ENCODE results near the gene WSCD2.

The WSCD2 gene

DNA sequence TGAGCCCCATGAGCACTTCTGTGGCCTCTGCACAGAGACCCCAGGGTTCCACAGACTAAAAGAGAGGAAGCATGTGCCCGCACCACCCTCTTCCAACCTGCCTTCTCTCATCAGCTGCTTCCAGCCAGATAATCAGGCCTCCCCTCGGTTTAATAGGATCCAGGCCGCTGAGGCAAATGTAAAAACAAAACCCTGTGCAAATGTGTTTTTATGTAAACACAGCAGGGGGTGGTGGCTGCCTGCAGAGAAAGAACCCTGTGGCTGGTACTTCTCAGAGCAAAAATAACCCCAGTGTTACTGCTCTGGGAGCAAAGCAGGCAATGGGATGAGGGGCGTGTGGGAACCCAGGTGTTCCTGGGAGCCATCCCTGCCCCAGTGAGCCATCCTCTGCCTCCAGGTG lies 46.2 kb downstream of the WSCD2 start:
- Mint-ChIP-seq H3K4me3 (no peak overlapping the region), H3K27ac (no peak overlapping the region), H3K36me3 (ENCODE audit: low read depth) (no peaks in the 10 kb centered on the region), H3K4me1 (ENCODE audit: low read depth) (no peaks in the 10 kb centered on the region), H3K9me3 (no peaks in the 10 kb centered on the region), H3K27me3 (ENCODE audit: low read depth) (no peaks in the 10 kb centered on the region)

DNA sequence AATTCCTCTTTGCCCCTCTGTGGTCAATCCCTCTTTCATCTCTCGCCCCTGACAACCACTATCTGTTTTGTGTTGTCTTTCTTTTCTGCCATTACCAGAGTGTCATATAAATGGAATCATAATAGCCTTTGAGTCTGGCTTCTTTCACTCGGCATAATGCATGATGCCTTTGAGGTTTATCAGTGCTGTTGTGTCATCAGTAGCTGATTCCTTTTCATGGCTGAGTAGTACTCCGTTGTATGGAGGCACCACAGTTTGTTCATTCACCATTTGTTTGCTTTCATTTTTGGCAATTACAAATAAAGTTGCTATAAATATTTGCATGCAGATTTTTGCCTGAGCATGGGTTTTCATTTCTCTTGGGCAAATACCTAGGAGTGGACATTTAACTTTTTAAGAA lies 47.2 kb downstream of the WSCD2 start:
- H3K9me3 Mint-ChIP-seq: no peaks in the 10 kb centered on the region
- H3K4me3 Mint-ChIP-seq: no peak overlapping the region
- H3K27me3 Mint-ChIP-seq (ENCODE audit: low read depth): no peaks in the 10 kb centered on the region
- no peaks in the 10 kb centered on the region for H3K4me1 Mint-ChIP-seq (ENCODE audit: low read depth)
- no peaks in the 10 kb centered on the region for H3K36me3 Mint-ChIP-seq (ENCODE audit: low read depth)
- H3K27ac Mint-ChIP-seq: no peak overlapping the region

DNA sequence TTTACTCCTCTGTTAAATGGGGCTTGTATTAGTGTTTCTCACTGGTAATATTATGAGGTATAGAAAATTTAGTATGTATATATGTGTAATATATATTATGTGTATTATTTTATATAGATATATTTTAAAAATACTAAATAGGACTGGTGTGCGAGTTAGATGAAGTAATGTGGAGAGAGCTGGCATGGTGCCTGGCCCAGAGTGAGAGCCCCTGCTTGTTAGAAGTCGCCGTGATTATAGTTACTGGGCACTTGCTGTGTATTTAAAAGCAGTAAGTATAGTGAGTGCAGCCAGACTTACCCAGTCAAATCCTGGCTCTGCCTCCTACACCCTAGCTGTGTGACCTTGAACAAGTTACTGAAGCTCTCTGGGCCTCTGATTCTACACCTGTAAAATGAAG lies 48.0 kb downstream of the WSCD2 start:
- Mint-ChIP-seq H3K27ac (no peak overlapping the region), H3K4me3 (no peak overlapping the region), H3K9me3 (no peaks in the 10 kb centered on the region), H3K27me3 (ENCODE audit: low read depth) (no peaks in the 10 kb centered on the region), H3K36me3 (ENCODE audit: low read depth) (no peaks in the 10 kb centered on the region), H3K4me1 (ENCODE audit: low read depth) (no peaks in the 10 kb centered on the region)

DNA sequence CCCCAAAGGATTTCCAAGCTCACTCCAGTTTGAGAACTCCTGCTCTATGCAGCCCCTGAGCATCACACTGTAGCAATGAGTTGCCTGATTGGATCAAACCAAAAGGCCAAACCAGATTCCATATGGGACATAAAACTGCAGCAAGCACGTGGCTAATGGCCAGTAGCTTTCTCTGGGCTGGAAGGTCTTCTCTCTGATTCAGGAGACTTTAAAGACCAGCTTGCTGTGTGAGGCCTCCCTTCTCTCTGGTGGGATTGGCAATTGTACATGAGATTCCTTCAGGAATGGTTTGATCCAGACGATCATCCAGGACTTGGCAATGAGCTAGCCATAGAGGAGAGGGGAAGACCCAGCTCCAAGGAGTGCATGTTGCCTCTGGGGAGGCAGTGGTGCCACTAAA lies 50.2 kb downstream of the WSCD2 start:
- Mint-ChIP-seq H3K27ac (no peak overlapping the region), H3K4me1 (ENCODE audit: low read depth) (no peaks in the 10 kb centered on the region), H3K27me3 (ENCODE audit: low read depth) (no peaks in the 10 kb centered on the region), H3K9me3 (no peaks in the 10 kb centered on the region), H3K36me3 (ENCODE audit: low read depth) (no peaks in the 10 kb centered on the region), H3K4me3 (no peak overlapping the region)

DNA sequence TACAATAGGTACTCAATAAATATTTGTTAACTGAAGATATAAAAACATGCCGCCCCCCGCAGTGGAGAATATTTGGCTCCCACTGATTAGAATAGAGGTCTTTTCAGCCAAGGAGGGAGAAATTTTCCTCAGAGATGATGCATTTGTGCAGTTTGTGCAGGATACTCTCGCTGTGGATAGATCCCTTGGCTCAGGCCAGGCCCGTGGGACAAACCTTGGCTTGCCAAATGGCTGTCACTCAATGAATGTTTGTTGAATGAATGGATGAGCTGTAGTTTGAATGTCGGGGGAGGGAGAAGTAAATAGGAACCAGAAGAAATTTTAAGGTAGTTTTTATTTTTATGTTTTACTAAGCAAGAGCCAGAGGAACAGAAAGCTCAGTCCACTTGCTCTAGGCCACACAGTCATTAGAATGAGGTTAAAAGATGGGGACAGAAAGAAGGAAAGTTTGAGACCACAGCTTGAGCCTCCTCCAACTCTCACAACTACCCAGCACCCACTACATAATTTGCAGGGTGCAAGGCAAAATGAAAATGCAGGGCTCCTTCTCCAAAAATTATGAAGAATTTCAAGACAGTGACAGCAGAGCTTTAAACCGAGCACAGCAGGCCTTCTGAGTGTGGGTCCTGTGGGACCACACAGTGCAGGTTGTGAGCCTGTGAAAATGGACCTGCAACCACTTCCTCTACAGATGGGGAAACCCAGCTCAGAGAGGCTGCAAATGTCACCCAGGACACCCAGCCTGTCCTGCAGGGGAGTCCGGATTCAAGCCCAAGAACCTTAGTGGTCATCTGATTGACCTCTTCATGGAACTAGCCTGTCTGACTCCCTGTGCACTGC lies 51.4 kb downstream of the WSCD2 start:
- peak overlapping the region; percentile 43 for H3K27ac Mint-ChIP-seq
- H3K9me3 Mint-ChIP-seq: no peaks in the 10 kb centered on the region
- H3K4me1 Mint-ChIP-seq (ENCODE audit: low read depth): no peaks in the 10 kb centered on the region
- H3K4me3 Mint-ChIP-seq: no peak overlapping the region
- no peaks in the 10 kb centered on the region for H3K36me3 Mint-ChIP-seq (ENCODE audit: low read depth)
- no peaks in the 10 kb centered on the region for H3K27me3 Mint-ChIP-seq (ENCODE audit: low read depth)

DNA sequence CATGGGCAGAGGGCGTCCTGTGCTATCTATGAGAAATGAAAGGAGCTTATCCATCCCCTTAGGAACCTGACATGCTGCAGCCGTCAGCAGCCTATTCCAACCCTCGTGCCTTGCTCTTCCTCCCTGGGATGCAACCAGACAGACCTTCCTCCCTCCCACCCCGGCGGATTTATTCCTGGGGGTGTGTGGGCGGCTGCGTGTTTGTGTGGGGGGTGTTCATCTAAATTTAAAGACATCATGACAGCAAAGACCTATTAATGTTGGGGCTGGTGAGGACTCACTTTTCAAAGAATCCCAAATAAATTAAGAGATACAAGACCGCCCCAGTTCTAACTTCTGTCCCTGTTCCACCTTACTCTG lies 52.0 kb downstream of the WSCD2 start:
- Mint-ChIP-seq H3K27me3 (ENCODE audit: low read depth) (no peaks in the 10 kb centered on the region), H3K36me3 (ENCODE audit: low read depth) (no peaks in the 10 kb centered on the region), H3K9me3 (no peaks in the 10 kb centered on the region), H3K4me1 (ENCODE audit: low read depth) (no peaks in the 10 kb centered on the region), H3K4me3 (no peak overlapping the region), H3K27ac (no peak overlapping the region)

DNA sequence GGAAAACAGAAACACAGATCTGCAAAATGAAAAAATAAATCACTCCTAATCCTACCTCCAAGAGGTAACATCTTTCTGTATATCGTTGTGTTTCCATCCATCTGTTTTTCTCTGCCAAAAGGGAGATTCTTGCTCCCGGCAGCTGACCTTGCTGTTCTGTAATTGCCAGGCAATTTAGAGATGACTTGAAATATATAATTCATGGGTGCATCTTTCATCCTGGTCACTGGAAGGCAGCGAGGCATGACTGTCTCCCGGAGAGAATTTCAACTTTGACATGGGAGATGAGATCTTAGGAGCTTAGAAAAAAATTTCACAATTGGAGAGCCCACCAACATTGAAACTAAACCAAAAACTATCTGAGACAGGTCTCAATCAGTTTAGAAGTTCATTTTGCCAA lies 53.0 kb downstream of the WSCD2 start:
- H3K36me3 Mint-ChIP-seq (ENCODE audit: low read depth): no peaks in the 10 kb centered on the region
- H3K9me3 Mint-ChIP-seq: no peaks in the 10 kb centered on the region
- H3K27ac Mint-ChIP-seq: no peak overlapping the region
- H3K4me1 Mint-ChIP-seq (ENCODE audit: low read depth): no peaks in the 10 kb centered on the region
- no peaks in the 10 kb centered on the region for H3K27me3 Mint-ChIP-seq (ENCODE audit: low read depth)
- no peak overlapping the region for H3K4me3 Mint-ChIP-seq

DNA sequence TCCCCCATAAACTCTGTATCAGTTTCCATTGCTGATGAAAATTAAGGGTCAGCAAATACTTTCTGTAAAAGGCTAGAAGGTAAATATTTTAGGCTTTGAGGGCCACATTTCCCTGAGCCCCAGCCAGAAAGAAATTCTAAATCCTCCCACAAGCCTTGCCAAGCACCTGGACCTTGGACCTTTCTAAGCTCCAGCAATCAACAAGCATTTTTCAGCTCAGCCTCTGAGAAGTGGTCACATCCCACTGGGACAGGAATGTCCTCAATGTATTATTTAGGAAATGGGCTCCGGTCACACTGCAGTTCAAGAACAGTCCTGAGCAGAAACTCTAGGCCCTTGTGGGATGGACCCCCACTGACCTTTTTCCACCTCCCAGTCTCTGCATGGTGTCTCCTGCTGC lies 55.9 kb downstream of the WSCD2 start:
- Mint-ChIP-seq H3K9me3 (no peaks in the 10 kb centered on the region), H3K27ac (no peak overlapping the region), H3K27me3 (ENCODE audit: low read depth) (no peaks in the 10 kb centered on the region), H3K4me3 (no peak overlapping the region), H3K36me3 (ENCODE audit: low read depth) (no peaks in the 10 kb centered on the region), H3K4me1 (ENCODE audit: low read depth) (no peaks in the 10 kb centered on the region)

DNA sequence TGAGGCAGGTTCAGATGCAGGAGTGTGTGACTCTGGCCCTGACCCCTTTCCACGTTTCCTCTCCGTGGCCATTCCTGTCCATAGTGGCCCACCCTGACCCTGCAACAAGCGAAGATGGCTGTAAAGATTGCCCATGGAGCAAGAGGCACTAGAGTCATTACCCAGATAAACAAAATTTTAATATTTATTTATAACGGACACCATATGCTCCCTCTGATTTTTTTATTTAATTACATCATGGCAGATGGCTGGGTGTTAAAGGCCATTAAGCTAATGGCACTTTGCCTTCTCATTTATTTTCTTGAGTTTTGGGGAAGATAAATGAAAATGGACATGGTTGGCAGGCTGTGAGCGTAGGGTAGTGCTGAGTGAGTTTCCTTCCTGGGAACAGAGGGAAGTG lies 58.7 kb downstream of the WSCD2 start:
- no peaks in the 10 kb centered on the region for H3K36me3 Mint-ChIP-seq (ENCODE audit: low read depth)
- H3K27ac Mint-ChIP-seq: peak overlapping the region; percentile 34
- no peaks in the 10 kb centered on the region for H3K27me3 Mint-ChIP-seq (ENCODE audit: low read depth)
- H3K4me3 Mint-ChIP-seq: no peak overlapping the region
- no peaks in the 10 kb centered on the region for H3K4me1 Mint-ChIP-seq (ENCODE audit: low read depth)
- no peaks in the 10 kb centered on the region for H3K9me3 Mint-ChIP-seq

DNA sequence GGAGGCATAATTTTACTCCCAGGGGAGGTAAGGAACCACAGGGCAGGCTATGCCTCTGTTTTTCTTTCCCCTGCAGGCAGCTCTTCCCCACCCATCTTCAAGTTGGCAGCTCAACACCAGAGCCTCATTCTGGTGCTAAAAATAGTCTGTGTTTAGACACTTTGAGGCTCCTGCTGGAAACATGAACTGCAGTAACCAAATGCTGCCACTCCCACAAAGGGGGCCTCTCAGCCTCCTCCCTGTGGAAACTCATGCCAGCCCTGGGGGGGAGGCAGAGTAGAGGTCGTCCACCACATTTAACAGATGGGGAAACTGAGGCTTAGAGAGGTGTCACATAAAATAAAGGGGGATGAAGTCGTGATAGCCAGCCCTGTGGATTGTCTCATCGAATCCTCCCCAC lies 61.4 kb downstream of the WSCD2 start:
- Mint-ChIP-seq H3K27me3 (ENCODE audit: low read depth) (no peaks in the 10 kb centered on the region), H3K9me3 (no peaks in the 10 kb centered on the region), H3K4me3 (no peak overlapping the region), H3K27ac (no peak overlapping the region), H3K4me1 (ENCODE audit: low read depth) (no peaks in the 10 kb centered on the region), H3K36me3 (ENCODE audit: low read depth) (no peaks in the 10 kb centered on the region)

DNA sequence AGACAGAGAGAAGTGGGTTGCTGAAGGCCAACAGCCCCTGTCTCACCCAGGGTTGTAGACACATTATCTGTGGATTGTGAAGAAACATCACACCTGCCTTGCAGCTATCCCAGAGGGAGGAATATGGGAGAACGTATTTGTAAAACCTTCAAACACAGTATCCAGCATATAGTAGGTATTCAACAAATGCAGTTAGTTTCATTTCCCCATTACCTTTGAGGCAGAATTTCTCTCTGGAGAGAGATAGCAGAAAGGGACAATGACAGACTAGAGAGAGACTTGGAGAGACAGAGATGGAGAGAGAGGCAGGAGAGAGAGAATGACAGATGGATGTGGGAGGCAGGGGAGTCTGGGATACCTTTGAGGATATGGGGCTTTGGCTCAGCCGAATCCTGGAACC lies 62.0 kb downstream of the WSCD2 start:
- H3K9me3 Mint-ChIP-seq: no peaks in the 10 kb centered on the region
- no peaks in the 10 kb centered on the region for H3K27me3 Mint-ChIP-seq (ENCODE audit: low read depth)
- H3K4me1 Mint-ChIP-seq (ENCODE audit: low read depth): no peaks in the 10 kb centered on the region

DNA sequence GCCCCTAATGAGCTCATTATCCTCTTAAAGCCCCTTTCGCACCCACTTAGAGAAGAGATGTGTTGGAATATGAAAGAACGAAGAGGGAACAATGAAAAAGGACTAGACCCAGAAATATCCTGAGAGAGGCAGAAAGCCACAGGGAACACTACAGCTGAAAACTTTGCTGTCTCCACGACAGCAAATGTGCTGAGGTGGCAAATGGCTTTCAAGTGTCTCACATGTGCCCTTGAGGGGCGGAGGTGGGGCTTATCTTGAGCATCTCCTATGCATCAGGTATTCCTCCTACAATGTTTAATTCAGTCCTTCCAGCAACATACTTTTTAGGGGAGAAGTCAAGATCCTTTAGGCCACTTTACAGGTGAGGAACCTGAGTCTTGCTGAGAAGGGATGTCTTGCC lies 62.9 kb downstream of the WSCD2 start:
- Mint-ChIP-seq H3K27me3 (ENCODE audit: low read depth) (no peaks in the 10 kb centered on the region), H3K4me1 (ENCODE audit: low read depth) (no peaks in the 10 kb centered on the region), H3K27ac (no peak overlapping the region), H3K36me3 (ENCODE audit: low read depth) (no peaks in the 10 kb centered on the region), H3K9me3 (no peaks in the 10 kb centered on the region), H3K4me3 (no peak overlapping the region)

More for the DNA sequence above, 62.0 kb downstream of the WSCD2 start:
- Mint-ChIP-seq H3K36me3 (ENCODE audit: low read depth) (no peaks in the 10 kb centered on the region), H3K4me3 (no peak overlapping the region), H3K27ac (no peak overlapping the region)

DNA sequence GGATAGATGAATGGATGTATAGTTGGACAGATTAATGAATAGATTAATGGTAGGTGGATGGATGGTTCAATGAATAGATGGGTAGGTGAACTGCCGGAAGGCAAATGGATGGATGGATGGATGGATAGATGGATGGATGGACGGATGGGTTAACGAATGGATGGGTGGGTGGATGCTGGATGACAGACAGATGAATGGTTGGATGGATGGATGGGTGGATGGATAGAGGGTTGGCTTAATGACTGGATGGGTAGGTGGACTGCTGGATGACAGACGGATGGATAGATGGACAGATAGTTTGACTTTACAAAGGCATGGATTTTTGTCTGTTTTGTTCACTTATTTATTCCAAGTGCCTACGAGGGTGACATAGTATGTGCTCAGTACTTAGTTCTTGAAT lies 64.4 kb downstream of the WSCD2 start:
- Mint-ChIP-seq H3K36me3 (ENCODE audit: low read depth) (no peaks in the 10 kb centered on the region), H3K27ac (no peak overlapping the region), H3K9me3 (no peaks in the 10 kb centered on the region), H3K4me1 (ENCODE audit: low read depth) (no peaks in the 10 kb centered on the region), H3K27me3 (ENCODE audit: low read depth) (no peaks in the 10 kb centered on the region), H3K4me3 (no peak overlapping the region)

DNA sequence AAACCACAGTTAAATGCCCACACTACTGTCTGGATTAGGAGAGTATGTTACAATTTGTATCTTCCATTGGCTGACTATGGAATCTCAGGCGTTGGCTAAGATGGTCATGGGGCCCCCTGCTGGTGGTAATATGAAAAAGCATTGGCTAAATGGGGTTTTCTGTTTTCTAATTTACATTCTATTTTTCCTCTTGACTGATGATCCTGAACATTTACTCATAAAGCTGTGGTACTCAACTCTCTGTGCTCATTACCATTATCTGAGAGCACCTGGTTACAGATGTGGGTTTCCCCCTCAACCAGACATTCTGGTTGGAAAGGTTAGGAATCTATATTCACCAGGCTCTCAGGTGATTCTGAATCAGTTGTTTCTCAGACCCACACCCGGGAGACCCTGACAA lies 64.8 kb downstream of the WSCD2 start:
- Mint-ChIP-seq H3K4me3 (no peak overlapping the region), H3K27me3 (ENCODE audit: low read depth) (no peaks in the 10 kb centered on the region), H3K9me3 (no peaks in the 10 kb centered on the region), H3K36me3 (ENCODE audit: low read depth) (no peaks in the 10 kb centered on the region), H3K27ac (no peak overlapping the region), H3K4me1 (ENCODE audit: low read depth) (no peaks in the 10 kb centered on the region)

DNA sequence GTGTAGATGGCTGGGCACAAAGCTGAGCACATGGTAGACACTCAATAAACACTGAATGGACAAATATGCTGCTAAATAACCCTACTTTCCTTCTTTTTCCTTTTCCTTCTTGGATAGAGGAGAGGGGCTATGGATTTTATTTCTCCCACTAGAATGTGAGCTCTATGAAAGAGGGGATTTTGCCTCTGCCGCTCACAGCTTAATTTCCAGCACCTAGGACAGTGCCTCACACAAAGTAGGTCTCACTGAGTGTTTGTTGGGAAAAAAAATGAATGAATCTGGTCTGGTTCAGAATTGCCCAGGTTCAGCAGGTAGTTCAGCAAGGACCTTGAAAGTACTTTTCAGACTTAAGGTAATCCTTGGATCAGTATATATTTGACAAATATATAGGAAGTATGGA lies 65.5 kb downstream of the WSCD2 start:
- no peaks in the 10 kb centered on the region for H3K9me3 Mint-ChIP-seq
- no peaks in the 10 kb centered on the region for H3K36me3 Mint-ChIP-seq (ENCODE audit: low read depth)
- H3K27me3 Mint-ChIP-seq (ENCODE audit: low read depth): no peaks in the 10 kb centered on the region
- no peaks in the 10 kb centered on the region for H3K4me1 Mint-ChIP-seq (ENCODE audit: low read depth)
- no peak overlapping the region for H3K4me3 Mint-ChIP-seq
- H3K27ac Mint-ChIP-seq: no peak overlapping the region

DNA sequence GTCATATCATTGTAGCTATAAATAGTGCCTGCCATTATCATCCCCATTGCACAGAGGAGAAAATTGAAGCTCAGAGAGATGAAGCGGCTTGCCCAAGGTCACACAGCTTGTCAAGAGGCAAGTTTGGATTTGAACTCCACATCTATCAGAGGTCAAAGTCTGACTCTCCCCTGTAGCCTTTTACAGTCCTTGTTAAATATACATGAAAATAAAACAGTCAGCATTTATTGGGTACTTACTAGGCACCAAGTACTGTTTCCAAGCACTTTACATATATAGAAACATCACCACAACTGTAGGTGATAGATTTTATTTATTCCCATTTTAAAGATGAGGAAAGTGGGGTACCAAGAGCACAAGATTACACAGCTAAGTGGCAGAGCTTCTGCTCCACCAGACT lies 67.2 kb downstream of the WSCD2 start:
- Mint-ChIP-seq H3K4me3 (no peak overlapping the region), H3K27me3 (ENCODE audit: low read depth) (no peaks in the 10 kb centered on the region), H3K9me3 (no peaks in the 10 kb centered on the region), H3K27ac (no peak overlapping the region), H3K36me3 (ENCODE audit: low read depth) (no peaks in the 10 kb centered on the region), H3K4me1 (ENCODE audit: low read depth) (no peaks in the 10 kb centered on the region)
